CD4-positive, alpha-beta memory T cell (primary cell): ENCODE results near the gene IFT122. TPM values are rescaled to one million over a fixed set of nuclear protein-coding genes. Genes with fewer than 3 reads are reported as not detected.

Experiments used
- polyA plus RNA-seq, 2 donors: library from polyadenylated mRNA; unstranded; fragments of 300-500 nt; fragmentation: Illumina TruSeq; gene quantifications; one replicate each; pipeline ENCODE4 v1.2.3, GENCODE V29; 2021
- total RNA-seq, 2 experiments: library from RNA; stranded (reverse); gene quantifications; one replicate each; pipeline ENCODE4 v1.2.3, GENCODE V29; 2021

Gene IFT122
- total and polyA plus RNA-seq, 4 experiments from 2014 or later: 5.3 to 21.8 (median 12.9) TPM

Other genes with a start within 250 kb of the IFT122 start
- 100 to 1,000 TPM; 147 TPM for gene COPG1, start 190.6 kb upstream of the IFT122 start, total RNA-seq
- 100 to 1,000 TPM in 1 of 2 donors, 10 to 100 TPM in 1; 67.4 to 111 TPM for gene COPG1, start 190.6 kb upstream of the IFT122 start, polyA plus RNA-seq
- 10 to 100 TPM; 50.1 to 52.5 TPM for gene HMCES, start 161.4 kb upstream of the IFT122 start, total RNA-seq
- 100 to 1,000 TPM in 1 of 2 donors, 10 to 100 TPM in 1; 100.0 to 100 TPM for gene HMCES, start 161.4 kb upstream of the IFT122 start, polyA plus RNA-seq
- gene EFCAB12, start 11.6 kb upstream of the IFT122 start, total RNA-seq: 1 to 10 TPM; 1.5 to 1.6 TPM
- gene EFCAB12, start 11.6 kb upstream of the IFT122 start, polyA plus RNA-seq: under 1 TPM in 1 of 2 donors, not detected in 1; 0.09 TPM
- 10 to 100 TPM; 52.4 to 58.0 TPM for gene MBD4, start 276 bp upstream of the IFT122 start, total RNA-seq
- gene MBD4, start 276 bp upstream of the IFT122 start, polyA plus RNA-seq: 10 to 100 TPM; 36.6 to 52.9 TPM
- not detected for gene RHO, start 88.4 kb downstream of the IFT122 start, total RNA-seq
- gene RHO, start 88.4 kb downstream of the IFT122 start, polyA plus RNA-seq: not detected
- not detected for gene H1-8, start 103.0 kb downstream of the IFT122 start, total RNA-seq
- gene H1-8, start 103.0 kb downstream of the IFT122 start, polyA plus RNA-seq: not detected
- 10 to 100 TPM; 71.4 to 72.5 TPM for gene PLXND1, start 166.5 kb downstream of the IFT122 start, total RNA-seq
- gene PLXND1, start 166.5 kb downstream of the IFT122 start, polyA plus RNA-seq: 1 to 10 TPM in 1 of 2 donors, under 1 TPM in 1; 0.03 to 8.9 TPM